Measurements from ENCODE around the gene FEZ2. TPM values are rescaled to one million over a fixed set of nuclear protein-coding genes. Genes with fewer than 3 reads are reported as not detected.
A peak's percentile ranks its signal among the peaks of the same experiment; 100 is the strongest.
"Not testable (repeated sequence)": the region's sequence is repeated elsewhere in the genome, so short reads cannot be mapped to it uniquely, and the experiment has no call there.

FEZ2 gene
- total and polyA plus RNA-seq, 5 donors, result 50.2 to 65.6 (median 57.1) TPM

DNA sequence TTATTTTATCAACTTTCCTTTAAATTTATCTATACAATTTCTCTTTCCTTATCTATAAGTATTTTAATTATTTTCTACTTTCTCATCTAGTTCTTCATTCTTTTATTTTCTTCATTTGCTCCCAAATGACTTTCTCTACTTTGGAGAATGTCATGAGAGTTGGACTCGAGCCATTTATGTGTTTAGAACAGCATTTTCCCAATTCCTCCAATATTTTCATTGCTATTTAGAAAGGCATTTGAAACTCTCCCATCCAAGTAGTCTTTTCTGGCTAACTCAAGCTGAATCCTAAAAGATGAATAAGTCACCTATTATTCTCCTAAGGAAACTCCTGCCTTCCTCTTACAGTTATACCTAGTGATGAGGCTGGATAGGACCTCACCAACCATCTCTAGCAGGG, 15.8 kb upstream of the FEZ2 start:
- H3K27me3 ChIP-seq (ENCODE audit: control insufficient read depth, insufficient read depth), result no peaks in the 10 kb centered on the region
- 74% methylated on average over 1 of the region's 1 CpG for WGBS

DNA sequence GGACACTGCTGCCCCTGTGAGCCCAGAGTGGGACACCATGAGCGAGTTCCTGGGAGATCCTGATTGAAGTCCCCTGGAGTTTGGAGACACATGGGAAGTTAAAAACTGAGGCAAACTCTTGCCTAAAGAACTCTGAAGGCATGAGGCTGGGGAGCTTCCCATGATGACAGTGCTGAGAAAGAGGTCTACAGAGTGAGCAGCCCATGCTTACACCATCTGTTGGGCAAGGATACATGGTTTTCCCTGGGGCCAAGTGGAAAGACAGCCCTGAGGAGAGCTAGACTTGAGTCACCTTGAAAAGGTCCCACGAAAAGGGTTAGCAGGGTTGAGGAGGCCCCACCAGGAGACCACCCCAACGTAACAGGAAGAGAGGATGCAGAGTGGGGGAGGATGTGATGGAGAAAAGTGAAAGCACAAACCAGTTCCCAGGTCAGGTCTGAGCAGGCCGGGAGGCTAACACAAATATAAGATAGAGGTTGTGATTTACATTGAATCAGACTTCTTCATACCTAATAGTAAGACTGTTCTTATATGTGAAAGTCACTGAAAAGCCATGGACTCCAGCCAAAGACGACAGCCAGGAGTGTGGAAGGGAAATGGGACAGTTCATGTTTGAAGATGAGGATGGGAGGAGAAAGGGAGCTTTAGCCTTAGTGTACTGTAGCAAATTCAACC, 13.5 kb upstream of the FEZ2 start:
- intact Hi-C loops (cut with DNase I), result no loop called here
- no peak for ATAC-seq
- Histone ChIP-seq H3K4me3 (ENCODE audit: low read length) (no peak overlapping the region), H3K9me3 (ENCODE audit: control insufficient read depth, low read length) (no peaks in the 10 kb centered on the region), H3K4me1 (ENCODE audit: control insufficient read depth, insufficient read depth, low read length) (no peaks in the 10 kb centered on the region), H3K27ac (ENCODE audit: low read length) (no peak overlapping the region), H3K27me3 (ENCODE audit: control insufficient read depth, insufficient read depth) (no peaks in the 10 kb centered on the region)
- WGBS, result 73% methylated on average over 5 of the region's 5 CpGs
- no peak for DNase-seq

More for the DNA sequence above, 15.8 kb upstream of the FEZ2 start:
- intact Hi-C loops (cut with DNase I), result no loop called here
- DNase-seq (no peak), ATAC-seq (no peak)
- no peak overlapping the region for H3K27ac ChIP-seq (ENCODE audit: low read length)
- H3K4me1 ChIP-seq (ENCODE audit: control insufficient read depth, insufficient read depth, low read length), result no peaks in the 10 kb centered on the region
- H3K9me3 ChIP-seq (ENCODE audit: control insufficient read depth, low read length), result no peaks in the 10 kb centered on the region
- no peak overlapping the region for H3K4me3 ChIP-seq (ENCODE audit: low read length)

GRCh38 chr2:36609507-36609906, 11.5 kb upstream of the FEZ2 start:
- Histone ChIP-seq H3K9me3 (ENCODE audit: control insufficient read depth, low read length) (no peaks in the 10 kb centered on the region), H3K4me1 (ENCODE audit: control insufficient read depth, insufficient read depth, low read length) (no peaks in the 10 kb centered on the region), H3K27ac (ENCODE audit: low read length) (no peak overlapping the region), H3K4me3 (ENCODE audit: low read length) (no peak overlapping the region), H3K27me3 (ENCODE audit: control insufficient read depth, insufficient read depth) (no peaks in the 10 kb centered on the region)
- intact Hi-C loops (cut with DNase I), result no loop called here
- no peak for DNase-seq
- no peak for ATAC-seq
- 86% methylated on average over 1 of the region's 1 CpG for WGBS

DNA sequence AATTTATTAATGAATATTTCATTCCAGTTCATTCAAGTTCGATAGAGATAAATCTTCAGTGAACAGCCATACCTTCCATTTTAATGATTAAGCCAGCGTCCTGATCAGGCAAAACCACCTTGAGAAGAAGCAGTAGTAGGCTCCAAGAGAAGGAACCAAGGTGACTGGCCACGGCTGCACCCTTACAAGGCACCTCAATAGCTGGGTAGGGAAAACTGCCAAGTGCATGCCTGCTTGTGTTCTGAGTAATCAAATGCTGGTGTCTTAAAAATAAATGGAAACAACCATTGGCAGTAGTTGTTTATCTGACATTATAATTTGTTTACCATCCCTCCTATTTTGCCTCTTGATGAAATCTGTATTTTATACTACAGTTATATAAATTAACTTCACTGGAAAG, 10.0 kb upstream of the FEZ2 start:
- Histone ChIP-seq H3K9me3 (ENCODE audit: control insufficient read depth, low read length) (no peaks in the 10 kb centered on the region), H3K4me1 (ENCODE audit: control insufficient read depth, insufficient read depth, low read length) (no peaks in the 10 kb centered on the region), H3K27ac (ENCODE audit: low read length) (no peak overlapping the region), H3K4me3 (ENCODE audit: low read length) (no peak overlapping the region), H3K27me3 (ENCODE audit: control insufficient read depth, insufficient read depth) (no peaks in the 10 kb centered on the region)
- intact Hi-C loops (cut with DNase I), result no loop called here
- ATAC-seq, result no peak
- 89% methylated on average over 3 of the region's 3 CpGs for WGBS
- DNase-seq, result no peak

DNA sequence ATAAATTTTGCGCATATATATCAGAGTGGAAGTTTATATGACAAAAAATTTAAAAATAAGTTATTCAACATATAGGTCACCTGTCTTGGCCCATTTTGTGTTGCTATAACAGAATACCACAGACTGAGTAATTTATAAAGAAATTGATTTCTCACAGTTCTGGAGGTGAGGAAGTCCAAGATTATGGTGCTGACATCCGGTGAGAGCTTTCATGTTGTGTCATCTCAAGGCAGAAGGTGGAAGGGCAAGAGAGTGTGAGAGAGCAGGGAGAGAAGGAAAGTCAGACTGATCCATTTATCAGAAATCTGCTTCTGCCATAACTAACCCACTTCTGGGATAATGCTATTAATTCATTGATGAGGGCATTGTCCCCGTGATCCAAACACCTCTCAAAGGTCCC, 9.0 kb upstream of the FEZ2 start:
- H3K9me3 ChIP-seq (ENCODE audit: control insufficient read depth, low read length), result no peaks in the 10 kb centered on the region
- H3K27ac ChIP-seq (ENCODE audit: low read length), result no peak overlapping the region
- WGBS, result 92% methylated on average over 3 of the region's 3 CpGs
- no peak overlapping the region for H3K4me3 ChIP-seq (ENCODE audit: low read length)
- H3K4me1 ChIP-seq (ENCODE audit: control insufficient read depth, insufficient read depth, low read length), result no peaks in the 10 kb centered on the region
- no peak for ATAC-seq
- no peaks in the 10 kb centered on the region for H3K27me3 ChIP-seq (ENCODE audit: control insufficient read depth, insufficient read depth)
- intact Hi-C loops (cut with DNase I), result no loop called here
- no peak for DNase-seq

DNA sequence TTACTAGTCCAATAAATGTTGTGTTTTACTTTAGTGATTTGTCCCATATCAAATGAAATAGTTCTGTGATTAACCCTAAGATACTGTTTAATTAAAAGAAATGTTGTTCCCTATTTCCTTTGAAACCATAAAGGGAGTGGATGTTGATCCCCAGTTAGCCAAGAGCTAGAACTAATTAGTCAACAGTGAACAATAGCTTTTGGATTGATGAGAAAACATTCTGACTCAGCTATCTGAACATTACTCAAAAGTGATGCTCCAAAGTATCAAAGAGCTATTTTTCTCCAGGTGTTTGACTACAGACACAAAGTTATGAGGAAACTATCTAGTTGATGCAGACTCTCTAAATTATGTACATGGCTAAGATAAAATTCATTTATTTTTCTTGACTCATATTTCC, 7.3 kb upstream of the FEZ2 start:
- no peak for DNase-seq
- Histone ChIP-seq H3K4me1 (ENCODE audit: control insufficient read depth, insufficient read depth, low read length) (no peaks in the 10 kb centered on the region), H3K27ac (ENCODE audit: low read length) (no peak overlapping the region), H3K9me3 (ENCODE audit: control insufficient read depth, low read length) (no peaks in the 10 kb centered on the region), H3K27me3 (ENCODE audit: control insufficient read depth, insufficient read depth) (no peaks in the 10 kb centered on the region), H3K4me3 (ENCODE audit: low read length) (no peak overlapping the region)
- ATAC-seq, result no peak
- intact Hi-C loops (cut with DNase I), result no loop called here

DNA sequence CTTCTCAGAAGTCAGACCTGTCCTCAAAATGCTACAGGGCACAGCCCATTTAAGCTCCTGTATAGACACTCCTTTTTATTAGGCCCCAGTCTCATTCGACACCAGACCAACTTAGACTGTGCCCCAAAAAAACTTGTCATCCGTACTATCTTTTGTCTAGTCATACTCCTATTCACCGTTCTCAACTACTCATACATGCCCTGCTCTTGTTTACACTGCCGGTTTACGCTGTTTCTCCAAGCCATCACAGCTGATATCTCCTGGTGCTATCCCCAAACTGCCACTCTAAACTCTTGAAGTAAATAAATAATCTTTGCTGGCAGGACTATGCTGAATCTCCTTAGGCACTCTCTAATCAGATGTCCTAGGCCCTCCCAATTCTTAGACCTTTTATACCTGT, 5.7 kb upstream of the FEZ2 start:
- H3K27ac ChIP-seq (ENCODE audit: low read length); H3K4me3 ChIP-seq (ENCODE audit: low read length); DNase-seq; H3K4me1 ChIP-seq (ENCODE audit: control insufficient read depth, insufficient read depth, low read length); ATAC-seq; H3K9me3 ChIP-seq (ENCODE audit: control insufficient read depth, low read length); intact Hi-C loops (cut with DNase I); H3K27me3 ChIP-seq (ENCODE audit: control insufficient read depth, insufficient read depth): not testable (repeated sequence)
- WGBS, result 93% methylated on average over 5 of the region's 5 CpGs

- WGBS, result 33% methylated on average over 19 of the region's 19 CpGs
- Histone ChIP-seq H3K27ac (ENCODE audit: low read length) (no peak overlapping the region), H3K9me3 (ENCODE audit: control insufficient read depth, low read length) (no peaks in the 10 kb centered on the region), H3K4me1 (ENCODE audit: control insufficient read depth, insufficient read depth, low read length) (peaks cover 9% of the 10 kb centered on the region), H3K4me3 (ENCODE audit: low read length) (peak overlapping the region; percentile 99), H3K27me3 (ENCODE audit: control insufficient read depth, insufficient read depth) (no peaks in the 10 kb centered on the region)
- ATAC-seq (no peak), DNase-seq (no peak)
- intact Hi-C loops (cut with DNase I), result no loop called here
Measured at GRCh38 chr2:36597003-36597531, 901 bp downstream of the FEZ2 start.

DNA sequence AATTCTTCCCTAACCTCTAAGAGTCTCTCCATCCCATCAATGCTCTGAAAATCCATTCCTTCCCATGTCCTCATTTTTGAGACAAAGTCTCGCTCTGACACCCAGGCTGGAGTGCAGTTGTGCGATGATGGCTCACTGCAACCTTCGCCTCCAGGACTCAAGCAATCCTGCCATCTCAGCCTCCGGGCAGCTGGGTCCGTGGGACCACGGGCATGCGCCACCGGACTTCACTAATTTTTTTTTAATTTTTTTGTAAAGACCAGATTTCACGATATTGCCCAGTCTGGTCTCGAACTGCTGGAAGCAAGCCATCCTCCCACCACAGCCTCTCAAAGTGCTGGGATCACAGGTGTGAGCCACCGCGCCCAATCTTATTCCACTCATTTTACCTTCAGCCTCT, 1.6 kb downstream of the FEZ2 start:
- intact Hi-C loops (cut with DNase I), result no loop called here
- Histone ChIP-seq H3K4me3 (ENCODE audit: low read length) (no peak overlapping the region), H3K27ac (ENCODE audit: low read length) (no peak overlapping the region), H3K9me3 (ENCODE audit: control insufficient read depth, low read length) (no peaks in the 10 kb centered on the region), H3K27me3 (ENCODE audit: control insufficient read depth, insufficient read depth) (no peaks in the 10 kb centered on the region), H3K4me1 (ENCODE audit: control insufficient read depth, insufficient read depth, low read length) (peaks cover 9% of the 10 kb centered on the region)
- no peak for DNase-seq
- 97% methylated on average over 12 of the region's 12 CpGs for WGBS
- ATAC-seq, result no peak

GRCh38 chr2:36594849-36595248, 3.1 kb downstream of the FEZ2 start:
- no peak overlapping the region for H3K27ac ChIP-seq (ENCODE audit: low read length)
- H3K4me3 ChIP-seq (ENCODE audit: low read length), result no peak overlapping the region
- H3K4me1 ChIP-seq (ENCODE audit: control insufficient read depth, insufficient read depth, low read length), result peaks cover 9% of the 10 kb centered on the region
- no peaks in the 10 kb centered on the region for H3K9me3 ChIP-seq (ENCODE audit: control insufficient read depth, low read length)
- DNase-seq (no peak), ATAC-seq (no peak)
- WGBS, result 98% methylated on average over 6 of the region's 6 CpGs
- intact Hi-C loops (cut with DNase I), result no loop called here
- no peaks in the 10 kb centered on the region for H3K27me3 ChIP-seq (ENCODE audit: control insufficient read depth, insufficient read depth)

DNA sequence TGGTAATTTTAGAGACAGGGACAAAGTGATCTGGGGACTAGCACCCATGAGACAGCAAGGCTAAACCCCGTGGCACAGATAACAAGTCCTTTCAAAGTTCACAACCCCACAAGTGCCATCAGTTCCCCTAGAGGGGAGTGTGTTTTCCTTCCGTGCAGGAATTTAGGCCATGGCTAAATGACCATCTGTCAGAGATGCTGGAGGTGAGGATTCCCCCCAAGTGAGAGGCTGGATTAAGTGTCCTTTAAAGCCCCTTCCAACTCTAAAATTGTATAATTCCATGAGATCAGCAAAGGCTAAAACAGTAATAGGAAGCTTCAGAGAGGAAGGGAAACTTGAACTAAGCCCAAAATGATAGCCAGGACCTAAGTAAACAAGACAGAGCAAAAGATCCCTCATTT, 8.7 kb downstream of the FEZ2 start:
- no peak overlapping the region for H3K27ac ChIP-seq (ENCODE audit: low read length)
- DNase-seq, result no peak
- H3K4me3 ChIP-seq (ENCODE audit: low read length), result no peak overlapping the region
- 18% methylated on average over 2 of the region's 2 CpGs for WGBS
- H3K9me3 ChIP-seq (ENCODE audit: control insufficient read depth, low read length), result no peaks in the 10 kb centered on the region
- peak; percentile 69 to 82 for ATAC-seq
- H3K27me3 ChIP-seq (ENCODE audit: control insufficient read depth, insufficient read depth), result no peaks in the 10 kb centered on the region
- H3K4me1 ChIP-seq (ENCODE audit: control insufficient read depth, insufficient read depth, low read length), result no peaks in the 10 kb centered on the region
- intact Hi-C loops (cut with DNase I), result no loop called here

DNA sequence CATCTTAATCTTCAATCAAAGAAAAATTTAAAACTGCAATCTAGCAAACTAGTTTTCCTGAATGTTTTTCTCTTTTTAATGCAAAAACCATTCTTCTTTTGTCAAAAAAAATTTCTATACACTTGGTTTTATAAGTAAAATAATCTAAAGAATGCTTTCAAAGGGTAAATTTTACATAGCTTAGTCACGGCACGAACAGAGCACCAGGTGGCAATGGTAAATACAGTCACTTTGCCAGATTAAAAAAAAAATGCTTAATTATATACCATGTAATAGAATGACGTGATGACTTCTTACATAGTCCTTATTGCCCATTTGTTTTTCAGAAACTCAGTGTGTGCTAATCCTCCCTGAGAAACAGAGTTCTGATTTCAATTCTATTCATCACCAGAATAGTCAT, 10.4 kb downstream of the FEZ2 start:
- H3K27ac ChIP-seq (ENCODE audit: low read length), result no peak overlapping the region
- no peak for ATAC-seq
- DNase-seq, result no peak
- H3K9me3 ChIP-seq (ENCODE audit: control insufficient read depth, low read length), result no peaks in the 10 kb centered on the region
- 92% methylated on average over 3 of the region's 3 CpGs for WGBS
- no peaks in the 10 kb centered on the region for H3K4me1 ChIP-seq (ENCODE audit: control insufficient read depth, insufficient read depth, low read length)
- H3K27me3 ChIP-seq (ENCODE audit: control insufficient read depth, insufficient read depth), result no peaks in the 10 kb centered on the region
- no peak overlapping the region for H3K4me3 ChIP-seq (ENCODE audit: low read length)
- intact Hi-C loops (cut with DNase I), result no loop called here
